DMS 273 (cell line): ENCODE measurements around the gene INAVA.
A peak's percentile ranks its signal among the peaks of the same experiment; 100 is the strongest.
"Not testable (repeated sequence)": the region's sequence is repeated elsewhere in the genome, so short reads cannot be mapped to it uniquely, and the experiment has no call there.

Source experiments
- DNase-seq: peaks from one replicate; lab custom pipeline; 2025; ENCODE audit not compliant: unreplicated experiment; lab: John Stamatoyannopoulos, UW

INAVA gene

DNA sequence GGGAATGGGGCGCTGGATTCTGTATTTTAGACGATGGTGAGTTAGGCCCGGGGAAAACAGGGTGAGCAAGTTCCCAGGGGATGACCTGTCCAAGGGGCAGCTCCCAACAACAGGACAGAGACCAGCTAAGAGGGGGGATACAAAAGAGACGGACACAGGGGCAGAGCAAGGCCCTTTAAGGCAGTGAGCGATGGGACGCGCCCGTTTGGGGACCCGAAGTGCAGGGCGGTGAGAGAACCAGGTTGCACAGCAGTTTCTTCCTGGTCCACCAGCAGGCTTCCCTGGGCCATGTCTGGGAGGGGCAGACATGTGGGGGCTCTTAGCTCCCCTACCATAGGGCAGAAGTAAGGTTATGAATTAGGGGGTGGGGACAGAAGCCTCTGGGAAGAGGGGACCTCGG is 22.0 kb downstream of the INAVA start:
- no peak for DNase-seq

DNA sequence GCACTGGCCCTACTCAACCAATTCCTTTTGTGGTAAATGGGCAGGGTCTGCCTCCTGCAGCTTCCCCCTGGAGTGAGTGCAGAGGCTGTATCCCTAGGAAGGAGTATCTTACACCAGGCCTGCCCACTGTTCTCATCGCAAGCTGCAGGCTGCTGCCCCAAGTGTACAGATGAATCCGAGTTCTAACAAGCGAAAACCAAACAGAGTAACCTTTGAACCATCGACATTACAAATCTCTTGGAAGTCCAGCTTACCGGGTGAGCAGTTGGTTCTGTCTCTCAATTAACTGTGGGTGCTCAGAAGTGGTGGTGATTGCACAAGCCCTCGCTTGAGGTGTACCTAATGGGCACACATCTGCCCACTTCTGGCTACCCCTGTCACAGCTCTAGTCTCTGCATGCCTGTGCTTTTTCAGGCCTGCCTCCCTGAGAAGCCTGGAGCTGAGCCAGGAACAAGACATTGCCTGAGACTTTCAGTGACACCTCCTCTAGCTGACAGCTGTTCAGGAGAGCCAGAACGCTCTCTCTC is 22.7 kb downstream of the INAVA start:
- peak; percentile 93 for DNase-seq

DNA sequence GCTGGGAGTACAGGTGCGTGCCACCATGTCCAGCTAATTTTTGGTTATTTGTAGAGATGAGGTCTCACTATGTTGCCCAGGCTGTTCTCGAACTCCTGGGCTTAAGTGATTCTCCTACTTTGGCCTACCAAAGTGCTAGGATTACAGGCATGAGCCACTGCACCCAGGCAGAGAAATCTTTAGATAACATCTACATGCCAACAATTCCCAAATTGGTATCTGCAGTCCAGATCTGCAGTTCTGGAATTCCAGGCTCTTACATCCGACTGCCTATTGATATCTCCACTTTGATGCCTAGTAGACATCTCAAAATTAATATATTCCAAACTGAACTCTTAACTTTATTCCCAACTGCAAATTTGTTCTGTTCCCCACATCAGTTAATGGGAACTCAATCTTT is 23.3 kb downstream of the INAVA start:
- DNase-seq: no peak

DNA sequence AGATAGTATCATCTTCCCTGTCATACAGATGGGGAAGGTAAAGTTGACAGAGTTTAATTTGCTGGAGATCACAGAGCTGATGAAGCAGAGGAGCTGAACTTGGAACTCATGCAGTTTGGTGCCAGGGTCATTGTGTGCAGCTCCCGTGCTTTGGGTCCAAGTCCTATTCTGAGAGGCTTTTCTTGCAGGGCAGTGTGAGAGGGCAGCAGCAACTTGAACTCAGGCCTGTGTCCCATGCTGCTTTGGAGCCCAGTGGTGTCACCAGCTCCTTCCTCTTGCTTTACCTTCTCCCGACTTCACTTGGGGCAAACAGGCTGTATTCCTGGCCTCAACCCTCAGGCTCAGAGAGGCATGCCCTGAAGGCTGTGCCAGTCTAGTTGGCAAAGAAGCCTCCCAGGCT is 24.7 kb downstream of the INAVA start:
- no peak for DNase-seq

DNA sequence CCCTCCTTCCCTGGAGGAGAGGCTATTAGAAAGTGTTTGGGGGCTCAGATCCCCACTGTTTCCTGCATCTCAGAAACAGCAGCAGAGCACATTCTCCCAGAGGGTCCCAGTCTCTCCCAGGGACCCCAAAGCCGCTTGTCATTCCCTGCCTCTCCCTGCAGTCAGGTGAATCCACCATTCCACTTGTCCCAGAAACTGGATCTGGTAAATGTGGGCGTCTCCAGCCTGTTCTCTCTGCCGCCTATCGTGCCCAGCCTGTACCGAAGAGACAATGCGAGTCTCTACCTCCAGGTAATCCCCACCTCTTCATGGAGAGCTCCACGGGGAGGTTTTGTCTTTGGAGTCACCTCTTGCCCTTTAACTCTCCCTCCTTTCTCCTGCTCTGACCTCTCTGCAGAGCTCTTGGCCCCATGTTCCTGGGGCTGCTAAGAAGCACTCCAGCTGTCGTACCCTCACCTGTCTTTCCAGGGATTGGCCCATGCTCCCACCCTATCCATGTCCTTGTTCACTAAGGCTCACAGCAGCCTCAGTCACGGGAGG is 26.9 kb downstream of the INAVA start:
- DNase-seq: no peak

DNA sequence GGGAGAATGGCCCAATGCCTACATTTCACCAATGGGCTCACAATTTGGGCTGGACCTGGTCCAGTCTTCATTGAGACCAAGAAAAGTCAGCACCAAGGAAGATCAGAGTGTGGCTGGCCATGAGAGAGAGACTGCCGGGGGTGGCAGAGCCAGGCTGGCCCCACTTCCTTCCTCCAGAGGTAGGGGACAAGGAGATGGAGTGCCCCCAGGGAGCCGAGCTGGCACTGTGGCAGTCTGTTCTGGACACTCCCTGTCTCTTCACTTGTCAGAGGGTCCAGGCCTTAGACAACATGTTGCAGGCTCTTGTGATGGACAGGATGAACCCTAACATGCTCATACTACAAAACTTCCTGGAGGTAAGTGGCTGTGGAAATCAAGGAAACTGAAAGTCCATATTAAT is 27.7 kb downstream of the INAVA start:
- DNase-seq: no peak

DNA sequence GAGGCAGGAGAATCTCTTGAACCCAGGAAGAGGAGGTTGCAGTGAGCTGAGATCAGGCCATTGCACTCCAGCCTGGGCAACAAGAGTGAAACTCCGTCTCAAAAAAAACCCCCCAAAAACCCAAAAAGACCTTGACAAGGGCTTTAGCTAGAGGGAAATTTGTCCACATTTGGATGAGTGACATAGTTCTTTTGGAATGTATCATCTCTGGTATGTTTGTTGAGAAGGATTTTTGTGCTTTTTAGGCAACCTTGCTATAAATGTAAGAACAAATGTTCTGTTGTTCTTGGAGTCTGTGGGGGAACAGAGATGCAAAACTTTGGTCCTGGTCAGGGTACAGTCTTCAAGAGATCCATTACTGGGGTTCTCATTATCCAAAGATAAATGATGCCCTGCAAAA is 28.9 kb downstream of the INAVA start:
- DNase-seq: no peak

DNA sequence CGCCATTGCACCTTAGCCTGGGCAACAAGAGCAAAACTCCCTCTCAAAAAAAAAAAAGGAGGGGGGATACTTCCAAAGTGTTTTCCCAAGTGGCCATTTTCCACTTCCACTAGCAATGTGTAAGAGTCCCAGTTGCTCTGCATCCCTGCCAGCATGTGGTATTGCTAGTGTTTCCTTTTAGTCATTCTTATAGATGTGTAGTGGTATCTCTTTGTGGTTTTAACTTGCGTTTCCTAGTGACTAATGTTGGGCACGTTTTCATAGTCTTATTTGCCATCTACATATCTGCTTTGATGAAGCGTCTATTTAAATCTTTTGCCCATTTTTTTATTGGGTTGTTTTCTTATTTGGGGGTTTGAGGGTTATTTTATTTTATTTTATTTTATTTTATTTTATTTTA is 31.1 kb downstream of the INAVA start:
- DNase-seq: no peak

DNA sequence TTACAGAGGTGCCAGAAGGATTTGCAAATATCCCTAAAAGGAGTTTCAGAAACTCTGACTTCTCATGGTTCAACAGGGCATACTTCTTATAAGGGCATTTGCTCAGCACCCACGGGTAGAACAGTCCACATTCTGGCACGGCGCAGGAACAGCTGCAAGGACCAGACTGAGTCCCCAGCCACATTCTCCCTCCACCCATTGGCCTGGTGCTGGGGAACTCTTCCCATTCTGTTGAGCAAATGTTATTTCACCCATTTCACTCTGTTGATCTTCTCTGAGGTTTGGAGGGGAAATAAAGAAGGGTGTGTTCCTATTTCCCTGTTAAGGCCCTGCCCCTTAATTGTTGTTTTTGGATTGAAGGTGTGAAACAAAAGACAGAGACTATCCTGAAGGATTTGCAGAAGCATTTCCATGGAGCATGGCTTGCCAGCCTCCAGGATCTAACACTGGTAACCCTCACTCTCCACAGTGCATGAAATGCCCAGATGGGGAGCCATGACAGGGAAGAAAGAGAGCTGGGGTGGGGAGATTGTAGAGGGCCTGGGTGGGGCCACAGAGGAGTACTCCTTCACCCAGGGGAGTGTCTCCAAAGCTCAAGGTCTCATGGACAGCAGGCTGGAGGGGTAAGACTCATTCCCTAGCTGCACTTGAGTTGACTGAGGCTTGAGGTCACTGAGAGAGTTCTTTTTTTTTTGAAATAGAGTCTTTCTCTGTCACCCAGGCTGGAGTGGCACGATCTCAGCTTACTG is 35.0 kb downstream of the INAVA start:
- no peak for DNase-seq

DNA sequence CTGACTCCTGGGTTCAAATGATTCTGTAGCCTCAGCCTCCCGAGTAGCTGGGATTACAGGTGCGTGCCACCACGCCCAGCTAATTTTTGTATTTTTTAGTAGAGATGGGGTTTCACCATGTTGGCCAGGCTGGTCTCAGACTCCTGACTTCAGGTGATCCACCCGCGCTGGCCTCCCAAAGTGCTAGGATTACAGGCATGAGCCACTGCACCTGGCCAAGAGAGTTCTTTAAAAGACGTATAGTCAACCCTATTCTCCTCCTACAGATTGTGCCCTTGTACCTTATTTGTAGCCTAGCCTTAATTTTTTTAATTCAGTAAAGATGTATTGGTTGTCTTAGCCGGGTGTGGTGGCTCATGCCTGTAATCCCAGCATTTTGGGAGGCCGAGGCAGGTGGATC is 35.6 kb downstream of the INAVA start:
- not testable (repeated sequence) for DNase-seq

DNA sequence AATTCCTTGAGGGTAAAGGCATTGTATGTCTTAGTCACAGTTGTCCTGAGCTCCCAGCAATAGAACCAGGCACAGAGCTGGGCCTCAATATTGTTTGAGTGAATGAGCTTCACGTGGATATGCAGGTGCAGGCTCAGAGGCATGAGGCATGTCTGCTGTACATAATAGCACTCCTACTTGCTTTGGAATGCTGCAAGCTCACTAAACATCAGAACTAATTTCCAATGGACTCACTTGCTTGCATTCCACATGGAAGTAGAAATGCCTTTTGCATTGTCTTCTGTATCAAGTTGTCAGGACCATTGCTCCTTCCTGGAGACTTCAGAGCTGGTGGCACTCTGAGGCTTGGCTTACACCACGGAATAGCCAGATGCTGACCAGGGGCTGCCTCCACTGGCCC is 37.1 kb downstream of the INAVA start:
- no peak for DNase-seq

DNA sequence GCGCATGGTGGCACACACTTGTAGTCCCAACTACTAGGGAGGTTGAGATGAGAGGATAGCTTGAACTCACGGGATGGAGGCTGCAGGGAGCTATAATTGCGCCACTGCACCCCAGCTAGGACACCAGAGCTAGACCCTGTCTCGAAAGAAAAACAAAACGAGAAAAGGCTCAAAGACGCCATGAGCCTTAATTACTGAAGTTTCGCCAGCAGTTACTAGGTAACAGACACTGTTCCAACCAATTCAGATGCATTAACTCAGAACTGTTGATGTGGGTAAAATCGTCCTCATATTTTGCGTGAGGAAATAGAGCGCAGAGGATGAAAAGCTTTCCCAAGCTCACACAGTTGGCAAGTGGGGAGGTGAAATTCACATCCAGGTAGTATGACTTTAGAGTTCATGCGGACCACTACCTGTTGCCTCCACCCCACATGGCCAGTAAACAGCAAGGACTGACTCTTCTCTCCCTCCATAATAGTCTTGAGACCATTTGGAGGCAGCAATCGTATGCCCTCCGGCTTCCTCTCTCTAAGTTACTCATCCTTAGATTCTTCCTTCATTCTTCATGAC is 40.1 kb downstream of the INAVA start:
- DNase-seq: no peak

DNA sequence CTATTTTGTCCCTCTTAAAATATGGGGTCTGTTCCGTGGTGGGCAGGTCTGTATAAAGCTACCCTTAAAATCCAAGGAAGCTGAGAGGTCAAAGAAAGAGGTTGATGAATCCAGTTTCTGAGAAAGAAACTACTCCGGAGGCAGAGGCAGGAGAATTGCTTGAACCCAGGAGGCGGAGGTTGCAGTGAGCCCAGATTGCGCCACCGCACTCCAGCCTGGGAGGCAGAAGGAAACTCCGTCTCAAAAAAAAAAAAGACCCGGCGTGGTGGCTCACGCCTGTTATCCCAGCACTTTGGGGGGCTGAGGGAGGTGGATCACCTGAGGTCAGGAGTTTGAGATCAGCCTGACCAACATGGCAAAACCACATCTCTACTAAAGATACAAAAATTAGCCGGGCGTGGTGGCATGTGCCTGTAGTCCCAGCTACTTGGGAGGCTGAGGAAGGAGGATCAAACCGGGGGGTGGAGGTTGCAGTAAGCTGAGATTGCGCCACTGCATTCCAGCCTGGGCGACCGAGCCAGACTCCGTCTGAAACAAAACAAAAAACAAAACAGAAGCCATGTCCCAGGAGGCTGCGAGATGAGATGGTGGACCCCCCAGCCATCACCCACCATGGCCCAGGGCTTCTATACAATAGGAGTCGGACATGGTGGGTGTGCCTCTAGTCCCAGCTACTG is 40.7 kb downstream of the INAVA start:
- DNase-seq: not testable (repeated sequence)

DNA sequence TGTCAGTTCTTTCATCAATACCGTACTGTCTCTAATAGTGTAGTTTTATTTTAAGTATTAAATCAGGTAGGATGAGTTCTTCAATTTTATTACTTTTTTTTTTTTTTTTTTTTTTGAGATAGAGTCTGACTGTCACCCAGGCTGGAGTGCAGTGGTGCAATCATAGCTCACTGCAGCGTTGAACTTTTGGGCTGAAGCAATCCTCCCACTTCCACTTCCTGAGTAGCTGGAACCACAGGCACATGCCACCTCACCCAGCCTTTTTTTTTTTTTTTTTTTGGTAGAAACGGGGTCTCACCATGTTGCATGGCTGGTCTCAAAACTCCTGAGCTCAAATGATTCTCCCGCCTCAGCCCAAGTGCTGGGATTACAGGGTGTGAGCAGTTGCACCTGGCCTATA is 44.3 kb downstream of the INAVA start:
- DNase-seq: no peak

DNA sequence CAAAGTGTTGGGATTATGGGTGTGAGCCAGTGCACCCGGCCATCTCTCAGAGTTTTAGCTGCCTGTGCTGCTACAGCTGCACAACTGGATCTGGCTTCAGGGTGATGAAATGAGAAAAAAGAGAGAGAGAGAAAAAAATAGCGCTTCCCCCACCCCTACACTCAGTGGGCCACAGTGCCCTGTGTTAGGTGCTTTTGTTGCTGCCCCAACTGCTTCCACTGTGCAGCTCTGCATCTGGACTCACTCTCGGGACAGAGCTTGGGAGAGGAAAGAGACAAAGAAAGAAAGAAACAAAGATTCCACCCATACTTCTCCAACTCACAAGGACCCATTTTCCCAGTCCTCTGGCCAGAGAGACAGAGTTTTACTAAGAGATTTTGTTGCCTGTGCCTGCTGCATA is 50.4 kb downstream of the INAVA start:
- no peak for DNase-seq

DNA sequence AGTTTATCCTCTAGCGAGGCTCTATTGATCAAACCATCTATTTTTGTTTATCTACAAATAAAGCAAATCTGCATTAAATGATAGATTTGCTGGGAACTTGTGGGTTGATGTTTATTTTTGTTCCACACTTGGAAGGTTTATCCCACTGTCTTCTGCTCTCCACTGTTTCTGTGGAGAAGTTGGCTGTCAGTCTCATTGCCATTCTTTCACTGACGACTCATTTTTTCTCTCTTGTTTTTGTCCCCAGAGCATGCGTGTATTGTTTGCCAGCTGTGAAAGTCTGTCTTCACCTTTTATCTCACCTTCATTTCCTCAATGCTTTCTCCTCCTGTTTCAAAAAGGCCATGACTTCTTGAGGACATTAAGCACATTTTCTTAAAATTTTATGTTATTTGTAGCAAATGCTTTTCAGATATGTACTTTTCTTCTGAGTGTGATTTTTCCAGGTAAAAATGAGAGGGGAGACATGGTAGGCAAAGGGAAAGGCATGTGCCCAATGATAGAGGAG is 52.4 kb downstream of the INAVA start:
- no peak for DNase-seq

DNA sequence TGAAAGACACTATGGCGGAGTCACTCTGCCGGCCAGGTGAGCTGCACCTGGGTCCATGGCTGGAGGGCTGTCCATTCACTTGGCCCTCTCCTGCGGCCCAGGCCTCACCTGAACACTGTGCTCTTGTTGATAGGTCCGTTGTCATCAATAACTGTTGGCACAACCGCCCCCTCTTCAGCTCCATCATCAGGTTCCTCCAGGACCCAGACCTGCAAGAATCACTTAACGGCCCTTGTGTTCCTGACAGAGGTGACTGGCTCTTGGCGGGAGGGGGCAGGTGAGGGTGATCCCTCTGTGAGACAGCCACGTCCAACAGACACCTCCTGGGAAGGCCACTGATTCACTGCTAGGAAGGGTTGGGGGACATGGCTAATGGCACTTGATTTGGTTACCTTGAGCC is 54.9 kb downstream of the INAVA start:
- DNase-seq: no peak

DNA sequence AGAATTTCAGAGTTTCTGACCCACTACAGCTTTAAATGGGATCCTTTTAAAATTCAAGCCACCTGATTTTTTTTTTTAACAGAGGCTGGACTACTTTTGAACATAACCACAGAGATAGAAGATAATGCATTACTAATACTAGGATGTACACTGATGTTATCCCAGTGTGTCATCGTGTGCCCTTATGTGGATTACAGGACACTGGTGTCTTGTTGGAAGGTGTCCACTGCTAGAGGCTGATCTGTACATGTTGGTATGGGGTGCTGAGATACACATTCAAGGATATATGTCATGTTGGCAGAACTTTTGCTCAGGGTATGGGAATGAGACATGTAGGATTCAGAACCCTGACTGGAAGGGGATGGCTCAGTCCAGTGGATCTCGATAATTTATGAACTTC is 56.3 kb downstream of the INAVA start:
- DNase-seq: no peak

DNA sequence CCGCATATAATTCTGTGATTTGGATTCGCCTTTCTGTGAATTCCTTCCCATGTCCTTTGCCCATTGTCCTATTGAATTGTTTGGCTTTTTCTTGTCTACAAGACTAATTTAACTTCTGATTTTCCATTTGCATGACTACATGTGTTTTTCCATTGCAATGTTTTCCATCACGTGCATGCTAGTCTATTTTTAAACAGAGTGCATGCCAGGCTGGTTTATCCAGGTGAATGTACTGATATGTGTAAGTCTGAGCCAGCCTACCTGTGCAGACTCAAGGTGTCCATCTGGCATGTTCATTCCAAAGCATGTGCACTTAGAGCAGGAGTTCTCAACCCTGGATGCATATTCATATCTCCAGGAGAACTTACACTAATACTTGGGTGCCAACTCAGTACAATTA is 59.7 kb downstream of the INAVA start:
- DNase-seq: no peak

DNA sequence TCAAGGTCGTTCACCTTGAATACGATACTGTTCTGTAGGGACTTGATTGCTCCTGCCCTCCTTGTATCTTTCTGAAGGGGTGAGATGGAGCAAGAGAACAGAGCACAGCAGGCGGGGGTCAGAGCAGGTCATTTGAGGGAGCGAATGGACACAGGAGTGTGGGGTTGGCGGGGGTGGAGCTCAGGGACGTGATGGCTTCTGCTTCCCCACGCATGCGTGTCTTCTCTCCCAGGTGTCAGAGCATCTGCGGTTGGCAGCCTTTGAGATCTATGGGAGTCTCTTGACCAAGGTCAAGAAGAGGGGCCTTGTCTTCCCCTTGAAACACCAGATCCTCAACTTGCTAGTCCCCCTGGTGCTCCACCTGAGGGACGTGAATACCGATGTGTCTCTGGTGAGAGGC is 63.9 kb downstream of the INAVA start:
- no peak for DNase-seq

DNA sequence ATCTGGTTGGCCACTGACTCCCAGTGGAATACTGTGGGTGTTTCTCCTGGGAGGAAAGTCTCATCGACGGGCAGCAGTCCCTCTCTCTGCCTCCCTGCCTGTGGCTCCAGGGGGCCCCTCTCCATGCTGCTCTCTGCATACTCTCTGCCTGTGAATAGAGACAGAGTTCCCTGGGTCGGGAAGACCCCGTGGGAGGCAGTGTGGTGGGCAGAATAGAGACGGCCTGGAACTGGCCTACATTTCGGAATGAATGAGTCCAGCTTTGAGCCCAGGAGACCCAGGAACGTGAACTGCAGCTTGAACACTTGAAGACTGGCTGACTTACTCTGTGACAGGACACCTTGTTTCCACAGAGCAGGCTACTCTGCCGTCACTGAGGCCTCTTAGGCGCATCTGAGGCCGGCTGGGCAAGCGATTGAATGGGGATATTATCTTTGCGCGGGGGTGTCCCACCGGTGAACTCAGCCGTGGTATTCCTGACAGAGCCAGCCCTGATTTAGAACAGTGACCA is 64.8 kb downstream of the INAVA start:
- DNase-seq: no peak
